WERI-Rb-1 (cell line): ENCODE data around the gene MAPKAPK3.
A peak's percentile ranks its signal among the peaks of the same experiment; 100 is the strongest.

Experiments used
- DNase-seq: peaks from one replicate; pipeline ENCODE4 v3.0.0-alpha.2; 2020
- H3K27ac ChIP-seq: fragments of 250-450 bp; sonication (Bioruptor Pico); 2 replicates; pipeline ENCODE4 v1.5.1; 2020; ENCODE audit warnings: mild to moderate bottlenecking, moderate library complexity
- H3K27me3 ChIP-seq: fragments of 250-450 bp; sonication (Bioruptor Pico); 2 replicates; pipeline ENCODE4 v1.5.1; 2021; ENCODE audit warnings: mild to moderate bottlenecking, low read depth, moderate library complexity; ENCODE audit not compliant: insufficient read depth, severe bottlenecking
- H3K36me3 ChIP-seq: fragments of 250-450 bp; sonication (Bioruptor Pico); 2 replicates; pipeline ENCODE4 v1.5.1; 2020; ENCODE audit warnings: mild to moderate bottlenecking, moderate library complexity
- H3K4me3 ChIP-seq: 2 replicates; pipeline ENCODE4 v1.5.1; 2011; ENCODE audit warnings: low read depth, mild to moderate bottlenecking, control low read depth, low read length
- H3K9me3 ChIP-seq: fragments of 250-450 bp; sonication (Bioruptor Pico); 2 replicates; pipeline ENCODE4 v1.5.1; 2021; ENCODE audit warnings: mild to moderate bottlenecking, moderate library complexity; ENCODE audit not compliant: severe bottlenecking
- CTCF ChIP-seq: IDR thresholded peaks from 2 replicates; pipeline ENCODE4 v1.5.1; 2011; ENCODE audit warnings: low read depth, mild to moderate bottlenecking, control low read depth, inconsistent platforms, low read length

The MAPKAPK3 gene

DNA sequence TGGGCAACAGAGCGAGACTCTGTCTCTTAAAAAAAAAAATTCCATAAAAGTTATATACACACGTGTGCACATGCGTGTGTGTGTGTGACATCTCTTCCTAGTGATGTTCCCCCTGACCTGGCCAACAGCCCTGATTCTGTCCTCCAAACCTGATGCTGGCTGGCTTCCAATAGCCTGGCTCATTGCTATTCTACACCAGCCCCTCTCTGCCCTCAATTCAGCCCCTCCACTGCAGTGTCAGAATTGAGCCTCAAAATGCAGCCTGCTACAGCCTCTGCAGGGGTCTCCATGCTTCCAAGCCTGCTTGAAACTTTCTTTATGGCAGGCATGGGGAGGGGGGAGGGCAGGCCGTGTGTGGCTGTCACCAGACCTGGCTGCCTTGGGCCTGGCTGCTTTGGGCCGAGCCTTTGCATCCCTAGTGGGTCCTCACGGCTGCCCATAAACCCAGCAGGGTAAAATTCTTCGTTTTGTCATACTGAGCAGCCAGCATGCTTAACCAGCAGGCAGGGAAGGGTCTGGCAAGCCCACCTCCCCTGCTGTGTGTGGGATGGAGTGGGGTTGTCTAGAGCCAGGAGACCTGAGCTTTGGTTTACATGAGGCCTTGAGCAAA, 35.1 kb downstream of the MAPKAPK3 start:
- Histone ChIP-seq H3K36me3 (no peaks in the 10 kb centered on the region; the same call in 1 of the 2 replicates), H3K27ac (no peak overlapping the region), H3K4me3 (no peak overlapping the region), H3K9me3 (no peaks in the 10 kb centered on the region), H3K27me3 (no peaks in the 10 kb centered on the region)
- no peak for TF ChIP-seq CTCF
- DNase-seq = no peak

DNA sequence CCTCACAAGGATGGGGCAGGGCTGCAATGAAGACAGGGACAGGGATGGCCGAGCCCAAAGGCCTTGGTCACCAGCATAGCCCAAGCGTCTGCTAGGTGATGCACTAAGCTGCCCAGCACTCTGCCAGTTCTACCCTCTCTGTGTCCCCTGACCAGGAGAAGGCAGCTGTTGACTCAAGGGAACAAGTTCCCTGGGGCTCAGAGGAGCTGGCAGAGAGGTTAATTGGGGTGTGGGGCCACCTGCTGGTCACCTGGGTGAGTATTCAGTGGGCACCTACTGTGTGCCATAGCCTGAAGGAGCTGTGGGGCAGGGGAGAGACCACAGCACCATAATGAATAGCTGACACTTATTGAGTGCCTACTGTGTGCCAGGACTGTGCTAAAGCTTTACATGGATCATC, 35.8 kb downstream of the MAPKAPK3 start:
- no peaks in the 10 kb centered on the region; the same call in 1 of the 2 replicates for H3K36me3 ChIP-seq
- DNase-seq = peak; percentile 64

GRCh38 chr3:50653937-50654595, 37.1 kb downstream of the MAPKAPK3 start:
- peak overlapping the region; percentile 86 for H3K27ac ChIP-seq
- H3K36me3 ChIP-seq = no peaks in the 10 kb centered on the region
- H3K9me3 ChIP-seq = no peaks in the 10 kb centered on the region
- DNase-seq = no peak
- no peak overlapping the region for H3K4me3 ChIP-seq
- no peak for TF ChIP-seq CTCF
- no peaks in the 10 kb centered on the region for H3K27me3 ChIP-seq

More for the DNA sequence above, 35.8 kb downstream of the MAPKAPK3 start:
- H3K27me3 ChIP-seq = no peaks in the 10 kb centered on the region
- no peak overlapping the region for H3K4me3 ChIP-seq
- H3K27ac ChIP-seq = no peak overlapping the region
- TF ChIP-seq CTCF = peak; percentile 64
- H3K9me3 ChIP-seq = no peaks in the 10 kb centered on the region

DNA sequence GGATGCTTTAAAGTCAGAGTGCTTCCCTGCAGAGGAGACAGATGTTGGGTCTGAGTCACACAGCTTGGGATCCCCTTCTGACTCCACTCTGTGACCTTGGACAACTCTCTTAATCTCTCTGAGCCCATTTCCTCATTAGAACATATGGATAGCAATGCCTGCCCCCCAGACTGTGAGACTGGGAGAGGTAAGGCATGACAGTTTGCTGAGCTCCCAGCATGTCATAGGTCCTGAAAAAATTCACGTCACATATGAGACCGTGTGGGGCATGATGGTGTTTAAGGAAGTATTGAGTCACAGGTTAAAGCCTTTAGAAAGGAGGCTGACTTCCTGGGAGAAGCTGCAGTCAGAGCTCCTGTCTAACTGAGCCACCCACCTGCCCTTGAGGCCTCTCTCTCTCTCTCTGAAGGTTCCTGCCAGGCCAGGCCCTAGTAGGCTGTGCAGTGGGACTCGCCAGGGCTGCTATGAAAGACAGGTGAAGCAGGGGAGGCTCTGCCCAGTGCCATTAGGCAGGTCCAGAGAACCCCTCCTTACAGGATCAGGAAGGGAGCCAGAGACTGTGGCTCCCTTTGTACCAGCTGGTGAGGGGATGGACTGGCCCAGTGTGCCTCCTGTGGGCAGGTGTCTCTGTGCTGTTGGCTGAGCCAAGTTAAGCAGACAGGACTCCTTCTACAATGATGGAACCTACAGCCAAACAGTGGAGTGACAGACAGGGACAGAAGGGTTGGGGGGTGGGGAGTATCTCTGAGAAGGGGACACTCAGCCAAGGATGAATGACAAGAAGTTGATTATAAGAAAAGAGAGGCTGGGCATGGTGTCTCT, 38.3 kb downstream of the MAPKAPK3 start:
- Histone ChIP-seq H3K27me3 (no peaks in the 10 kb centered on the region), H3K27ac (peak overlapping the region; percentile 86), H3K4me3 (no peak overlapping the region), H3K9me3 (no peaks in the 10 kb centered on the region), H3K36me3 (no peaks in the 10 kb centered on the region)
- no peak for TF ChIP-seq CTCF
- peak; percentile 87 for DNase-seq

GRCh38 chr3:50656417-50657195, 39.7 kb downstream of the MAPKAPK3 start:
- Histone ChIP-seq H3K36me3 (no peaks in the 10 kb centered on the region), H3K9me3 (no peaks in the 10 kb centered on the region), H3K4me3 (no peak overlapping the region), H3K27ac (peak overlapping the region; percentile 86; the same call in 1 of the 2 replicates), H3K27me3 (no peaks in the 10 kb centered on the region)
- TF ChIP-seq CTCF = no peak
- no peak for DNase-seq
